ENCODE data around the gene ING3. TPM values are rescaled to one million over a fixed set of nuclear protein-coding genes. Genes with fewer than 3 reads are reported as not detected.
A peak's percentile ranks its signal among the peaks of the same experiment; 100 is the strongest.

The ING3 gene
- total and polyA plus RNA-seq, 9 of the 15 experiments (the other 6 are each of a cell fraction or from before 2014, with no cell fraction given), result 22.8 to 233 (median 50.4) TPM

DNA sequence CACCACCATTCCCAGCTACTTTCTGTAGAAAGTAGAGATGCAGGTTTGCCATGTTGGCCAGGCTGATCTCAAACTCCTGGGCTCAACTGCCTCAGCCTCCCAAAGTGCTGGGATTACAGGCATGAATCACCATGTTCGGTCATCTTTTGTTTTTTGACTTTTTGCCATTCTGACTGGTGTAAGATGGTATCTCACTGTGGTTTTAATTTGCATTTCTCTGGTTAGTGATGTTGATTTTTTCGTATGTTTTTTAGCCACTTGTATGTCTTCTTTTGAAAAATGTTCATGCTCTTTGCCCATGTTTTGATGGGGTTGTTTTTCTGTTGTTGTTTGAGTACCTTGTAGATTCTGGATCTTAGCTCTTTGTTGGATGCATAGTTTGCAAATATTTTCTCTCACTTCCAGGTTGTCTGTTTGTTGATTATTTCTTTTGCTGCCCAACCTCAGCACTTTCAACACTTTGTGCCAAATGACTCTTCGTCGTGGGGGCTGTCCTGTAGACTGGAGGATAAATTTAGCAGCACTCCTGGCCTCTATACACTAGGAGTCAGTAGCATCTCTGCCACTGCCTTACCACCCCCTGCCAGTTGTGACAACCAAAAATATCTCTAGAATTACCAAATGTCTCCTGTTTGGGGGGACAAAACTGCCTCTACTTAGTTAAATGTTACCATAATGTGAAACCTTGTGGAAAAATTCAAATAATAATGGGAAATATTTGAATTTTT lies 31.5 kb downstream of the ING3 start (continued):
- TF ChIP-seq, protein P1, sequence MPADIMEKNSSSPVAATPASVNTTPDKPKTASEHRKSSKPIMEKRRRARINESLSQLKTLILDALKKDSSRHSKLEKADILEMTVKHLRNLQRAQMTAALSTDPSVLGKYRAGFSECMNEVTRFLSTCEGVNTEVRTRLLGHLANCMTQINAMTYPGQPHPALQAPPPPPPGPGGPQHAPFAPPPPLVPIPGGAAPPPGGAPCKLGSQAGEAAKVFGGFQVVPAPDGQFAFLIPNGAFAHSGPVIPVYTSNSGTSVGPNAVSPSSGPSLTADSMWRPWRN (IDR thresholded peaks at IDR 0.05; ENCODE audit: low read depth), result no peak
- TF ChIP-seq RAD21 (CRISPR knock-in tag; conservative IDR thresholded peaks at IDR 0.05 in 1 of 2, IDR thresholded peaks at IDR 0.05 in 1 of 2), result peak in 1 of 2 experiments; percentile 46; a peak in 2 of 4 replicates
- peak; percentile 53; the same call in 1 of the 2 replicates for TF ChIP-seq ARID1B (IDR thresholded peaks at IDR 0.05)
- peak; percentile 63; the same call in 1 of the 2 replicates for TF ChIP-seq SMARCA4 (IDR thresholded peaks at IDR 0.05)
- no peak for TF ChIP-seq NFXL1 (CRISPR knock-in tag; IDR thresholded peaks at IDR 0.05)
- TF ChIP-seq ZBTB26 (CRISPR knock-in tag; IDR thresholded peaks at IDR 0.05), result 0 out of 2 replicates have a peak, but pooled peaks have one; percentile 47
- TF ChIP-seq SOX6 (IDR thresholded peaks at IDR 0.05), result peak; percentile 57
- TF ChIP-seq, protein P2, sequence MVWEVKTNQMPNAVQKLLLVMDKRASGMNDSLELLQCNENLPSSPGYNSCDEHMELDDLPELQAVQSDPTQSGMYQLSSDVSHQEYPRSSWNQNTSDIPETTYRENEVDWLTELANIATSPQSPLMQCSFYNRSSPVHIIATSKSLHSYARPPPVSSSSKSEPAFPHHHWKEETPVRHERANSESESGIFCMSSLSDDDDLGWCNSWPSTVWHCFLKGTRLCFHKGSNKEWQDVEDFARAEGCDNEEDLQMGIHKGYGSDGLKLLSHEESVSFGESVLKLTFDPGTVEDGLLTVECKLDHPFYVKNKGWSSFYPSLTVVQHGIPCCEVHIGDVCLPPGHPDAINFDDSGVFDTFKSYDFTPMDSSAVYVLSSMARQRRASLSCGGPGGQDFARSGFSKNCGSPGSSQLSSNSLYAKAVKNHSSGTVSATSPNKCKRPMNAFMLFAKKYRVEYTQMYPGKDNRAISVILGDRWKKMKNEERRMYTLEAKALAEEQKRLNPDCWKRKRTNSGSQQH (CRISPR knock-in tag; IDR thresholded peaks at IDR 0.05), result peak; percentile 82
- 0 out of 2 replicates have a peak, but pooled peaks have one; percentile 74 for TF ChIP-seq MCM5 (IDR thresholded peaks at IDR 0.05; ENCODE audit: low read depth)
- TF ChIP-seq ZNF316 (IDR thresholded peaks at IDR 0.05), result peak; percentile 46; the same call in 1 of the 2 replicates
- no peak for TF ChIP-seq ZNF12 (CRISPR knock-in tag; IDR thresholded peaks at IDR 0.05)
- TF ChIP-seq ZNF134 (CRISPR knock-in tag; conservative IDR thresholded peaks at IDR 0.05), result no peak
- TF ChIP-seq SMARCC2 (IDR thresholded peaks at IDR 0.05; ENCODE audit: low read depth), result 0 out of 2 replicates have a peak, but pooled peaks have one; percentile 28
- TF ChIP-seq JUND (IDR thresholded peaks at IDR 0.05; ENCODE audit: borderline replicate concordance, low read depth, low read length), result 0 out of 2 replicates have a peak, but pooled peaks have one; percentile 48
- TF ChIP-seq JUND (tag; IDR thresholded peaks at IDR 0.05; ENCODE audit: borderline replicate concordance, low read depth, low read length), result peak; percentile 52; the same call in 1 of the 3 replicates
- TF ChIP-seq FOXK2 (conservative IDR thresholded peaks at IDR 0.05 in 1 of 2, IDR thresholded peaks at IDR 0.05 in 1 of 2; ENCODE audit: low read depth in 2 of 2), result 0 out of 4 replicates have a peak, but pooled peaks of 1 of the 2 experiments have one; percentile 38
- 0 out of 4 replicates have a peak, but pooled peaks of 1 of the 2 experiments have one; percentile 41 for TF ChIP-seq MAZ (CRISPR knock-in tag; conservative IDR thresholded peaks at IDR 0.05 in 1 of 2, IDR thresholded peaks at IDR 0.05 in 1 of 2)
- TF ChIP-seq HLTF (IDR thresholded peaks at IDR 0.05), result 0 out of 2 replicates have a peak, but pooled peaks have one; percentile 59
